HFFc6 (cell line): Measurements from ENCODE around the gene FUT1. TPM values are rescaled to one million over a fixed set of nuclear protein-coding genes. Genes with fewer than 3 reads are reported as not detected.
A peak's percentile ranks its signal among the peaks of the same experiment; 100 is the strongest.
"Not testable (repeated sequence)": the region's sequence is repeated elsewhere in the genome, so short reads cannot be mapped to it uniquely, and the experiment has no call there.

ENCODE experiments used
- DNase-seq: peaks from one replicate; pipeline ENCODE4 v3.0.0-alpha.2; 2018
- H3K27ac Mint-ChIP-seq: 2 replicates; pipeline ENCODE4 v1.8.0; 2020; ENCODE audit warnings: mild to moderate bottlenecking, mixed read lengths
- H3K27me3 Mint-ChIP-seq: 2 replicates; pipeline ENCODE4 v1.8.0; 2021; ENCODE audit warnings: mild to moderate bottlenecking, moderate library complexity, mixed read lengths; ENCODE audit not compliant: insufficient read depth
- H3K36me3 Mint-ChIP-seq: 2 replicates; pipeline ENCODE4 v1.8.0; 2021; ENCODE audit warnings: low read depth, mixed read lengths
- H3K4me1 Mint-ChIP-seq: 2 replicates; pipeline ENCODE4 v1.8.0; 2020; ENCODE audit warnings: low read depth, mixed read lengths
- H3K4me3 Mint-ChIP-seq: 2 replicates; pipeline ENCODE4 v1.8.0; 2020; ENCODE audit warnings: mild to moderate bottlenecking, moderate library complexity, mixed read lengths
- H3K9me3 Mint-ChIP-seq: 2 replicates; pipeline ENCODE4 v1.8.0; 2020; ENCODE audit warnings: mild to moderate bottlenecking, mixed read lengths
- CTCF ChIP-seq: fragments of 200-600 bp; sonication (generic); IDR thresholded peaks from 2 replicates; pipeline ENCODE4 v1.5.0; 2021; ENCODE audit warnings: antibody characterized with exemption, mild to moderate bottlenecking
- total RNA-seq, 6 experiments: library from RNA; stranded (reverse); fragmentation: NEBNext Ultra II Directional; extraction: Animal tissue kit (Norgen Biotek cat#: 25700); gene quantifications; 2 replicates in 1 of 6; 3 replicates in 5 of 6; pipeline ENCODE4 v1.2.3, GENCODE V29; 2021

The FUT1 gene
- total RNA-seq, 6 experiments from 2014 or later: 0.05 to 0.06 (median 0.05) TPM; not detected in 3

GRCh38 chr19:48796298-48797083 is 44.0 kb upstream of the FUT1 start:
- Mint-ChIP-seq H3K27me3 (no peaks in the 10 kb centered on the region; the same call in 1 of the 2 replicates), H3K27ac (no peak overlapping the region; the same call in 1 of the 2 replicates)
- DNase-seq: no peak

GRCh38 chr19:48795685-48796070 is 43.2 kb upstream of the FUT1 start:
- no peaks in the 10 kb centered on the region; the same call in 1 of the 2 replicates for H3K27me3 Mint-ChIP-seq
- peak overlapping the region; percentile 95 for H3K27ac Mint-ChIP-seq
- no peak for TF ChIP-seq CTCF

More at GRCh38 chr19:48796298-48797083, 44.0 kb upstream of the FUT1 start:
- no peak for TF ChIP-seq CTCF
- Mint-ChIP-seq H3K36me3 (no peaks in the 10 kb centered on the region), H3K4me1 (peaks cover 16% of the 10 kb centered on the region), H3K4me3 (no peak overlapping the region), H3K9me3 (no peaks in the 10 kb centered on the region)

GRCh38 chr19:48795055-48795684 is 42.7 kb upstream of the FUT1 start:
- H3K4me1 Mint-ChIP-seq: peaks cover 16% of the 10 kb centered on the region
- H3K36me3 Mint-ChIP-seq: no peaks in the 10 kb centered on the region
- peak; percentile 98 for TF ChIP-seq CTCF
- peak overlapping the region; percentile 95 for H3K27ac Mint-ChIP-seq
- peak; percentile 92 for DNase-seq
- H3K9me3 Mint-ChIP-seq: no peaks in the 10 kb centered on the region
- H3K4me3 Mint-ChIP-seq: peak overlapping the region; percentile 88
- H3K27me3 Mint-ChIP-seq: no peaks in the 10 kb centered on the region; the same call in 1 of the 2 replicates

More at GRCh38 chr19:48795685-48796070, 43.2 kb upstream of the FUT1 start:
- H3K36me3 Mint-ChIP-seq: no peaks in the 10 kb centered on the region
- H3K9me3 Mint-ChIP-seq: no peaks in the 10 kb centered on the region
- peaks cover 16% of the 10 kb centered on the region for H3K4me1 Mint-ChIP-seq
- no peak for DNase-seq
- no peak overlapping the region; the same call in 1 of the 2 replicates for H3K4me3 Mint-ChIP-seq

GRCh38 chr19:48794291-48794690 is 41.9 kb upstream of the FUT1 start:
- peaks cover 16% of the 10 kb centered on the region for H3K4me1 Mint-ChIP-seq
- H3K27me3 Mint-ChIP-seq: no peaks in the 10 kb centered on the region; the same call in 1 of the 2 replicates
- peak overlapping the region; percentile 95 for H3K27ac Mint-ChIP-seq
- TF ChIP-seq CTCF: no peak
- no peaks in the 10 kb centered on the region for H3K9me3 Mint-ChIP-seq
- peak overlapping the region; percentile 88 for H3K4me3 Mint-ChIP-seq
- DNase-seq: no peak
- H3K36me3 Mint-ChIP-seq: no peaks in the 10 kb centered on the region

- no peak for DNase-seq
Observed at GRCh38 chr19:48793271-48793670, 40.8 kb upstream of the FUT1 start.

GRCh38 chr19:48787331-48787730 is 34.9 kb upstream of the FUT1 start:
- H3K27ac Mint-ChIP-seq, DNase-seq, H3K36me3 Mint-ChIP-seq, H3K9me3 Mint-ChIP-seq, H3K4me3 Mint-ChIP-seq, H3K27me3 Mint-ChIP-seq, H3K4me1 Mint-ChIP-seq: not testable (repeated sequence)

More at GRCh38 chr19:48793271-48793670, 40.8 kb upstream of the FUT1 start:
- no peak overlapping the region for H3K27ac Mint-ChIP-seq
- H3K4me3 Mint-ChIP-seq: no peak overlapping the region
- H3K27me3 Mint-ChIP-seq: no peaks in the 10 kb centered on the region; the same call in 1 of the 2 replicates
- TF ChIP-seq CTCF: no peak
- H3K4me1 Mint-ChIP-seq: peaks cover 16% of the 10 kb centered on the region
- H3K9me3 Mint-ChIP-seq: no peaks in the 10 kb centered on the region
- no peaks in the 10 kb centered on the region for H3K36me3 Mint-ChIP-seq

- not testable (repeated sequence) for DNase-seq, H3K36me3 Mint-ChIP-seq, H3K27ac Mint-ChIP-seq, H3K9me3 Mint-ChIP-seq, H3K4me1 Mint-ChIP-seq, H3K4me3 Mint-ChIP-seq, H3K27me3 Mint-ChIP-seq
Observed at GRCh38 chr19:48786422-48786821, 34.0 kb upstream of the FUT1 start.
